Esophagus squamous epithelium (tissue), 4 donors: Measurements from ENCODE around the gene ATG2A.

Experiments used
- CTCF ChIP-seq, 6 experiments: fragments of 450-650 bp in 4 of 6; fragments of 200-600 bp in 2 of 6; sonication (generic) in 2 of 6; IDR thresholded peaks; one replicate each; pipeline ENCODE4 v1.5.1; 2016 to 2019; ENCODE audit warnings: antibody characterized with exemption in 6 of 6, mild to moderate bottlenecking in 4 of 6, moderate library complexity in 4 of 6
- POLR2A ChIP-seq, 4 donors: fragments of 450-650 bp; IDR thresholded peaks; one replicate each; pipeline ENCODE4 v1.6.1; 2017; ENCODE audit warnings: antibody characterized with exemption in 4 of 4, mild to moderate bottlenecking in 4 of 4, moderate library complexity in 3 of 4

- TF ChIP-seq CTCF (IDR thresholded peaks at IDR 0.05) = no peak
- no peak for TF ChIP-seq POLR2A (IDR thresholded peaks at IDR 0.05)
These were observed 44.1 kb downstream of the ATG2A start for GRCh38 chr11:64872790-64873488.
